ENCODE measurements around the gene CREM.

DNA sequence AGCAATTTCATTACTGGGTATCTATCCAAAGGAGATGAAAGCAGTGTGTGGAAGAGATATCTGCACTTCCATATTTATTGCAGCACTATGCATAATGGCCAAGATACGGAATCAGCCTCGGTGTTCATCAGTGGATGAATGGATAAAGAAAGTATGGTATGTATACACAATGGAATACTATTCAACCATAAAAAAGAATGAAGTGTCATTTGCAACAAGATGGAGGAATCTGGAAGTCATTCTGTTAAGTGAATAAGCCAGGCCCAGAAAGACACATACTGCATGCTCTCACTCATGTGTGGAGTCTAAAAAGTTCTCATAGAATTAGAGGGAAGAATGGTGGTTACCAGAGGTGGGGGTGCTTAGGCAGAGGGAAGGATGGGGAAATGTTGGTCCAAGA is 35.3 kb downstream of the CREM start:
- TF ChIP-seq, protein P1, sequence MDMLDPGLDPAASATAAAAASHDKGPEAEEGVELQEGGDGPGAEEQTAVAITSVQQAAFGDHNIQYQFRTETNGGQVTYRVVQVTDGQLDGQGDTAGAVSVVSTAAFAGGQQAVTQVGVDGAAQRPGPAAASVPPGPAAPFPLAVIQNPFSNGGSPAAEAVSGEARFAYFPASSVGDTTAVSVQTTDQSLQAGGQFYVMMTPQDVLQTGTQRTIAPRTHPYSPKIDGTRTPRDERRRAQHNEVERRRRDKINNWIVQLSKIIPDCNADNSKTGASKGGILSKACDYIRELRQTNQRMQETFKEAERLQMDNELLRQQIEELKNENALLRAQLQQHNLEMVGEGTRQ (IDR thresholded peaks at IDR 0.05; ENCODE audit: low read length) = no peak
- TF ChIP-seq, protein P2, sequence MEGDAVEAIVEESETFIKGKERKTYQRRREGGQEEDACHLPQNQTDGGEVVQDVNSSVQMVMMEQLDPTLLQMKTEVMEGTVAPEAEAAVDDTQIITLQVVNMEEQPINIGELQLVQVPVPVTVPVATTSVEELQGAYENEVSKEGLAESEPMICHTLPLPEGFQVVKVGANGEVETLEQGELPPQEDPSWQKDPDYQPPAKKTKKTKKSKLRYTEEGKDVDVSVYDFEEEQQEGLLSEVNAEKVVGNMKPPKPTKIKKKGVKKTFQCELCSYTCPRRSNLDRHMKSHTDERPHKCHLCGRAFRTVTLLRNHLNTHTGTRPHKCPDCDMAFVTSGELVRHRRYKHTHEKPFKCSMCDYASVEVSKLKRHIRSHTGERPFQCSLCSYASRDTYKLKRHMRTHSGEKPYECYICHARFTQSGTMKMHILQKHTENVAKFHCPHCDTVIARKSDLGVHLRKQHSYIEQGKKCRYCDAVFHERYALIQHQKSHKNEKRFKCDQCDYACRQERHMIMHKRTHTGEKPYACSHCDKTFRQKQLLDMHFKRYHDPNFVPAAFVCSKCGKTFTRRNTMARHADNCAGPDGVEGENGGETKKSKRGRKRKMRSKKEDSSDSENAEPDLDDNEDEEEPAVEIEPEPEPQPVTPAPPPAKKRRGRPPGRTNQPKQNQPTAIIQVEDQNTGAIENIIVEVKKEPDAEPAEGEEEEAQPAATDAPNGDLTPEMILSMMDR (IDR thresholded peaks at IDR 0.05; ENCODE audit: control extremely low read depth in 1 of 3, insufficient read depth in 1 of 3, low read depth in 1 of 3, low read length in 3 of 3) = no peak
- TF ChIP-seq POLR2A (IDR thresholded peaks at IDR 0.05; ENCODE audit: control extremely low read depth in 1 of 2, low read depth in 2 of 2, low read length in 2 of 2) (no peak), POLR2AphosphoS5 (IDR thresholded peaks at IDR 0.05; ENCODE audit: low read depth, low read length) (no peak), POU5F1 (IDR thresholded peaks at IDR 0.05; ENCODE audit: low read depth, low read length) (no peak), EP300 (IDR thresholded peaks at IDR 0.05; ENCODE audit: borderline replicate concordance in 1 of 2, low read depth in 2 of 2, low read length in 2 of 2) (no peak), RNF2 (IDR thresholded peaks at IDR 0.05; ENCODE audit: borderline replicate concordance, low read depth, low read length, missing control alignments, poor library complexity, severe bottlenecking) (no peak), EZH2 (IDR thresholded peaks at IDR 0.05; ENCODE audit: low read depth, low read length, severe bottlenecking) (no peak), SUZ12 (IDR thresholded peaks at IDR 0.05; ENCODE audit: low read length) (no peak), SP1 (IDR thresholded peaks at IDR 0.05; ENCODE audit: low read depth, low read length) (no peak)
- TF ChIP-seq, protein P3, sequence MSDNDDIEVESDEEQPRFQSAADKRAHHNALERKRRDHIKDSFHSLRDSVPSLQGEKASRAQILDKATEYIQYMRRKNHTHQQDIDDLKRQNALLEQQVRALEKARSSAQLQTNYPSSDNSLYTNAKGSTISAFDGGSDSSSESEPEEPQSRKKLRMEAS (IDR thresholded peaks at IDR 0.05) = no peak
- TF ChIP-seq, protein P4, sequence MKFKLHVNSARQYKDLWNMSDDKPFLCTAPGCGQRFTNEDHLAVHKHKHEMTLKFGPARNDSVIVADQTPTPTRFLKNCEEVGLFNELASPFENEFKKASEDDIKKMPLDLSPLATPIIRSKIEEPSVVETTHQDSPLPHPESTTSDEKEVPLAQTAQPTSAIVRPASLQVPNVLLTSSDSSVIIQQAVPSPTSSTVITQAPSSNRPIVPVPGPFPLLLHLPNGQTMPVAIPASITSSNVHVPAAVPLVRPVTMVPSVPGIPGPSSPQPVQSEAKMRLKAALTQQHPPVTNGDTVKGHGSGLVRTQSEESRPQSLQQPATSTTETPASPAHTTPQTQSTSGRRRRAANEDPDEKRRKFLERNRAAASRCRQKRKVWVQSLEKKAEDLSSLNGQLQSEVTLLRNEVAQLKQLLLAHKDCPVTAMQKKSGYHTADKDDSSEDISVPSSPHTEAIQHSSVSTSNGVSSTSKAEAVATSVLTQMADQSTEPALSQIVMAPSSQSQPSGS (IDR thresholded peaks at IDR 0.05; ENCODE audit: low read length) = no peak
- TF ChIP-seq, protein P5, sequence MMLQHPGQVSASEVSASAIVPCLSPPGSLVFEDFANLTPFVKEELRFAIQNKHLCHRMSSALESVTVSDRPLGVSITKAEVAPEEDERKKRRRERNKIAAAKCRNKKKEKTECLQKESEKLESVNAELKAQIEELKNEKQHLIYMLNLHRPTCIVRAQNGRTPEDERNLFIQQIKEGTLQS (IDR thresholded peaks at IDR 0.05; ENCODE audit: insufficient read depth, low read depth, low read length) = no peak
